GM12878 (cell line): Measurements from ENCODE around the gene EFNA1. TPM values are rescaled to one million over a fixed set of nuclear protein-coding genes. Genes with fewer than 3 reads are reported as not detected.

Experiments
- ESRRA ChIP-seq: IDR thresholded peaks from 2 replicates; pipeline ENCODE4 v1.6.1; 2012; ENCODE audit warnings: mild to moderate bottlenecking, low read length, improper control_type of control experiment
- GATAD2B ChIP-seq: fragments of 450-650 bp; conservative IDR thresholded peaks from 2 replicates; pipeline ENCODE4 v1.6.1; 2017; ENCODE audit warnings: low read depth, mild to moderate bottlenecking, moderate library complexity
- HCFC1 ChIP-seq: fragments of 150-350 bp; IDR thresholded peaks from 2 replicates; pipeline ENCODE4 v1.6.1; 2014; ENCODE audit warnings: low read length
- JUND ChIP-seq: IDR thresholded peaks from 2 replicates; pipeline ENCODE4 v1.6.1; 2012; ENCODE audit warnings: low read depth, mild to moderate bottlenecking, low read length, improper control_type of control experiment, moderate library complexity
- MYB ChIP-seq: fragments of 150-350 bp; IDR thresholded peaks from 2 replicates; pipeline ENCODE4 v1.6.1; 2014; ENCODE audit warnings: mild to moderate bottlenecking, low read depth, low read length, borderline replicate concordance
- NR2C2 ChIP-seq: IDR thresholded peaks from 2 replicates; pipeline ENCODE4 v1.6.1; 2011; ENCODE audit warnings: borderline replicate concordance, low read depth; ENCODE audit not compliant: control insufficient read depth, insufficient read length
- NR2F1 ChIP-seq: fragments of 450-650 bp; conservative IDR thresholded peaks from 2 replicates; pipeline ENCODE4 v1.6.1; 2017; ENCODE audit warnings: mild to moderate bottlenecking
- POLR2AphosphoS5 ChIP-seq: IDR thresholded peaks from 2 replicates; pipeline ENCODE4 v1.6.1; 2011; ENCODE audit warnings: mild to moderate bottlenecking, low read length, inconsistent platforms
- POU2F2 ChIP-seq: IDR thresholded peaks from 3 replicates; pipeline ENCODE4 v1.6.1; 2011; ENCODE audit warnings: low read depth, mild to moderate bottlenecking, low read length, borderline replicate concordance
- RCOR1 ChIP-seq: conservative IDR thresholded peaks from 2 replicates; pipeline ENCODE4 v1.6.1; 2012; ENCODE audit warnings: low read depth, low read length, improper control_type of control experiment
- SMAD1 ChIP-seq: fragments of 450-650 bp; IDR thresholded peaks from 2 replicates; pipeline ENCODE4 v1.6.1; 2018; ENCODE audit warnings: mild to moderate bottlenecking, low read depth; ENCODE audit not compliant: partially characterized antibody
- SP1 ChIP-seq: IDR thresholded peaks from one replicate; pipeline ENCODE4 v1.6.1; 2011; ENCODE audit warnings: low read depth, low read length
- SPI1 ChIP-seq: IDR thresholded peaks from 2 replicates; pipeline ENCODE4 v1.6.1; 2011; ENCODE audit warnings: low read depth, mild to moderate bottlenecking, low read length, moderate library complexity, borderline replicate concordance; ENCODE audit not compliant: insufficient read depth
- SUPT20H ChIP-seq: IDR thresholded peaks from 2 replicates; pipeline ENCODE4 v1.6.1; 2011; ENCODE audit warnings: low read depth, mild to moderate bottlenecking, low read length, moderate library complexity, borderline replicate concordance; ENCODE audit not compliant: control insufficient read depth
- TARDBP ChIP-seq: IDR thresholded peaks from 2 replicates; pipeline ENCODE4 v1.6.1; 2016; ENCODE audit warnings: borderline replicate concordance
- ZNF207 ChIP-seq: fragments of 450-650 bp; IDR thresholded peaks from 2 replicates; pipeline ENCODE4 v1.6.1; 2014; ENCODE audit warnings: antibody characterized with exemption, mild to moderate bottlenecking, borderline replicate concordance
- polyA plus RNA-seq, 11 experiments: library from polyadenylated mRNA; depleted of rRNA in 4 of 11; unstranded in 6 of 11; stranded (reverse) in 5 of 11; fragments of >200 nt; fragmentation: Nextera tagmentation in 4 of 11; fragmentation: Illumina TruSeq in 1 of 11; extraction: Ambion mirVana in 4 of 11; extraction: Trizol in 1 of 11; gene quantifications; 1 replicate in 1 of 11; 2 replicates in 10 of 11; pipeline versions ENCODE4 v1.2.1 to v1.2.3, GENCODE V29; 2011 to 2016; ENCODE audit warnings: inconsistent platforms in 2 of 11, missing spikeins in 2 of 11, low read depth in 1 of 11
- total RNA-seq, 4 experiments: library from RNA; depleted of rRNA in 3 of 4; stranded (reverse); fragments of >200 nt in 3 of 4; fragmentation: Illumina TruSeq in 1 of 4; extraction: Trizol in 1 of 4; gene quantifications; 2 replicates each; pipeline versions ENCODE4 v1.2.1 to v1.2.3, GENCODE V29; 2013 to 2021
- TF ChIP-seq, protein P1 (sequence below): fragments of 450-650 bp; IDR thresholded peaks from 2 replicates; pipeline ENCODE4 v1.6.1; 2017; ENCODE audit warnings: mild to moderate bottlenecking, low read depth, inconsistent platforms; ENCODE audit not compliant: poor library complexity, severe bottlenecking
- TF ChIP-seq, protein P2 (sequence below): fragments of 150-350 bp; IDR thresholded peaks from 2 replicates; pipeline ENCODE4 v1.6.1; 2014; ENCODE audit warnings: mild to moderate bottlenecking, low read depth, low read length
- TF ChIP-seq, protein P3 (sequence below): IDR thresholded peaks from 2 replicates; pipeline ENCODE4 v1.6.1; 2012; ENCODE audit warnings: low read depth, low read length, improper control_type of control experiment
- TF ChIP-seq, protein P4 (sequence below): IDR thresholded peaks from 2 replicates; pipeline ENCODE4 v1.6.1; 2012; ENCODE audit warnings: mild to moderate bottlenecking, low read depth, low read length

EFNA1 gene
- total and polyA plus RNA-seq, 10 of the 15 experiments (the other 5 are each of a cell fraction or from before 2014, with no cell fraction given): 0.13 to 7.5 (median 0.28) TPM; not detected in 5

DNA sequence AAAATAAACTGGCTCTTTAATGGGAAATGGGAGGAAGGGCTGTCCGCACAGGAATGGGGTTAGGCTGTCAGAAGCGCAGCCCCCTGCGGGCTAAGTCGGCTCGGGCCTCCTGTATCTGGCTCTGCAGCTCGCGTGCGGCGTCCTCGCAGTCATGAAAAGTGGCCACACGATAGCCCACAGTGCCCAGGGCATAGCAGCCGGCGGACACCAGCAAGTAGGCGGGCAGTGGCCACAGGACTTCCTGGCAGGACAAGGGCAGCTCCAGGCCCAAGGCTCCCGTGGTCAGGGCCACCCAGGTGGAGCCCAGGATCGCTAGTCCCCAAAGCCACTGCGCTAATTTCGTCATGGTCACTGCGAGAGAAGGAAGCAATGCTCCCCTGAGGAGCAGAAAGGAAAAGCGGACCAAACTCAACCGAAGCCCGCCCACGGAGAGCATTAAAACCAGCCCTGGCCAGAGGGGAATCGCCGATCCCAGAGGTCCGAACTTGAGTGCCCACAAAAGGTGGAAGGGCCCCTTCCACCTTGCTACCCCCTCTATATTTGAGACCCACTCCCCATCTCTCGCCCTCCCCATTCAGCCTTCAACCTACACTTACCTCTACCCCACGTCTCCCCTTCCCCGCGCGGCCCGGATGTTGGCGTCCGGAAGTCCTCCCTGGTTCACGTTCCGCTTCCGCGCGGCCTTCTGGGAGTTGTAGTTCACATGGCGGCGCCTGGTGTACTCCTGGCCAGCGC is 12.4 kb downstream of the EFNA1 start, which contains the start of gene DPM3 (continued):
- TF ChIP-seq, protein P1, sequence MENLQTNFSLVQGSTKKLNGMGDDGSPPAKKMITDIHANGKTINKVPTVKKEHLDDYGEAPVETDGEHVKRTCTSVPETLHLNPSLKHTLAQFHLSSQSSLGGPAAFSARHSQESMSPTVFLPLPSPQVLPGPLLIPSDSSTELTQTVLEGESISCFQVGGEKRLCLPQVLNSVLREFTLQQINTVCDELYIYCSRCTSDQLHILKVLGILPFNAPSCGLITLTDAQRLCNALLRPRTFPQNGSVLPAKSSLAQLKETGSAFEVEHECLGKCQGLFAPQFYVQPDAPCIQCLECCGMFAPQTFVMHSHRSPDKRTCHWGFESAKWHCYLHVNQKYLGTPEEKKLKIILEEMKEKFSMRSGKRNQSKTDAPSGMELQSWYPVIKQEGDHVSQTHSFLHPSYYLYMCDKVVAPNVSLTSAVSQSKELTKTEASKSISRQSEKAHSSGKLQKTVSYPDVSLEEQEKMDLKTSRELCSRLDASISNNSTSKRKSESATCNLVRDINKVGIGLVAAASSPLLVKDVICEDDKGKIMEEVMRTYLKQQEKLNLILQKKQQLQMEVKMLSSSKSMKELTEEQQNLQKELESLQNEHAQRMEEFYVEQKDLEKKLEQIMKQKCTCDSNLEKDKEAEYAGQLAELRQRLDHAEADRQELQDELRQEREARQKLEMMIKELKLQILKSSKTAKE: no peak
- TF ChIP-seq TARDBP: peak; percentile 93
- no peak for TF ChIP-seq MYB
- no peak for TF ChIP-seq SUPT20H
- TF ChIP-seq, protein P2, sequence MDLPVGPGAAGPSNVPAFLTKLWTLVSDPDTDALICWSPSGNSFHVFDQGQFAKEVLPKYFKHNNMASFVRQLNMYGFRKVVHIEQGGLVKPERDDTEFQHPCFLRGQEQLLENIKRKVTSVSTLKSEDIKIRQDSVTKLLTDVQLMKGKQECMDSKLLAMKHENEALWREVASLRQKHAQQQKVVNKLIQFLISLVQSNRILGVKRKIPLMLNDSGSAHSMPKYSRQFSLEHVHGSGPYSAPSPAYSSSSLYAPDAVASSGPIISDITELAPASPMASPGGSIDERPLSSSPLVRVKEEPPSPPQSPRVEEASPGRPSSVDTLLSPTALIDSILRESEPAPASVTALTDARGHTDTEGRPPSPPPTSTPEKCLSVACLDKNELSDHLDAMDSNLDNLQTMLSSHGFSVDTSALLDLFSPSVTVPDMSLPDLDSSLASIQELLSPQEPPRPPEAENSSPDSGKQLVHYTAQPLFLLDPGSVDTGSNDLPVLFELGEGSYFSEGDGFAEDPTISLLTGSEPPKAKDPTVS: no peak
- no peak for TF ChIP-seq ESRRA
- TF ChIP-seq SPI1: no peak
- TF ChIP-seq RCOR1: no peak
- peak; percentile 48; the same call in 1 of the 3 replicates for TF ChIP-seq POU2F2
- TF ChIP-seq NR2C2: no peak
- peak; percentile 97 for TF ChIP-seq HCFC1
- TF ChIP-seq ZNF207: no peak; the same call in 1 of the 2 replicates
- TF ChIP-seq JUND: no peak
- peak; percentile 44 for TF ChIP-seq GATAD2B
- TF ChIP-seq POLR2AphosphoS5: peak; percentile 69; the same call in 1 of the 2 replicates
- TF ChIP-seq, protein P3, sequence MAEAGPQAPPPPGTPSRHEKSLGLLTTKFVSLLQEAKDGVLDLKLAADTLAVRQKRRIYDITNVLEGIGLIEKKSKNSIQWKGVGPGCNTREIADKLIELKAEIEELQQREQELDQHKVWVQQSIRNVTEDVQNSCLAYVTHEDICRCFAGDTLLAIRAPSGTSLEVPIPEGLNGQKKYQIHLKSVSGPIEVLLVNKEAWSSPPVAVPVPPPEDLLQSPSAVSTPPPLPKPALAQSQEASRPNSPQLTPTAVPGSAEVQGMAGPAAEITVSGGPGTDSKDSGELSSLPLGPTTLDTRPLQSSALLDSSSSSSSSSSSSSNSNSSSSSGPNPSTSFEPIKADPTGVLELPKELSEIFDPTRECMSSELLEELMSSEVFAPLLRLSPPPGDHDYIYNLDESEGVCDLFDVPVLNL: no peak
- no peak for TF ChIP-seq SP1
- no peak for TF ChIP-seq NR2F1
- TF ChIP-seq, protein P4, sequence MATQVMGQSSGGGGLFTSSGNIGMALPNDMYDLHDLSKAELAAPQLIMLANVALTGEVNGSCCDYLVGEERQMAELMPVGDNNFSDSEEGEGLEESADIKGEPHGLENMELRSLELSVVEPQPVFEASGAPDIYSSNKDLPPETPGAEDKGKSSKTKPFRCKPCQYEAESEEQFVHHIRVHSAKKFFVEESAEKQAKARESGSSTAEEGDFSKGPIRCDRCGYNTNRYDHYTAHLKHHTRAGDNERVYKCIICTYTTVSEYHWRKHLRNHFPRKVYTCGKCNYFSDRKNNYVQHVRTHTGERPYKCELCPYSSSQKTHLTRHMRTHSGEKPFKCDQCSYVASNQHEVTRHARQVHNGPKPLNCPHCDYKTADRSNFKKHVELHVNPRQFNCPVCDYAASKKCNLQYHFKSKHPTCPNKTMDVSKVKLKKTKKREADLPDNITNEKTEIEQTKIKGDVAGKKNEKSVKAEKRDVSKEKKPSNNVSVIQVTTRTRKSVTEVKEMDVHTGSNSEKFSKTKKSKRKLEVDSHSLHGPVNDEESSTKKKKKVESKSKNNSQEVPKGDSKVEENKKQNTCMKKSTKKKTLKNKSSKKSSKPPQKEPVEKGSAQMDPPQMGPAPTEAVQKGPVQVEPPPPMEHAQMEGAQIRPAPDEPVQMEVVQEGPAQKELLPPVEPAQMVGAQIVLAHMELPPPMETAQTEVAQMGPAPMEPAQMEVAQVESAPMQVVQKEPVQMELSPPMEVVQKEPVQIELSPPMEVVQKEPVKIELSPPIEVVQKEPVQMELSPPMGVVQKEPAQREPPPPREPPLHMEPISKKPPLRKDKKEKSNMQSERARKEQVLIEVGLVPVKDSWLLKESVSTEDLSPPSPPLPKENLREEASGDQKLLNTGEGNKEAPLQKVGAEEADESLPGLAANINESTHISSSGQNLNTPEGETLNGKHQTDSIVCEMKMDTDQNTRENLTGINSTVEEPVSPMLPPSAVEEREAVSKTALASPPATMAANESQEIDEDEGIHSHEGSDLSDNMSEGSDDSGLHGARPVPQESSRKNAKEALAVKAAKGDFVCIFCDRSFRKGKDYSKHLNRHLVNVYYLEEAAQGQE: no peak
- TF ChIP-seq SMAD1: no peak
